ENCODE data around the gene PLCL1. TPM values are rescaled to one million over a fixed set of nuclear protein-coding genes. Genes with fewer than 3 reads are reported as not detected.

Gene PLCL1
- total RNA-seq, 2 donors from 2014 or later, result 0.04 to 0.11 TPM

GRCh38 chr2:198102856-198103255 lies 298.5 kb downstream of the PLCL1 start:
- WGBS, 2 experiments (ENCODE audit: insufficient coverage in 1 of 2, insufficient read length in 1 of 2), result 90 to 100% methylated on average over 1 to 2 of the region's 2 CpGs
- H3K9me3 ChIP-seq (ENCODE audit: control insufficient read depth, low read length), result no peaks in the 10 kb centered on the region
- no peaks in the 10 kb centered on the region for H3K27me3 ChIP-seq (ENCODE audit: control insufficient read depth, insufficient read depth, low read length, poor library complexity, severe bottlenecking)
- no peaks in the 10 kb centered on the region for H3K36me3 ChIP-seq (ENCODE audit: control insufficient read depth, insufficient read depth, low read length)
- no peak overlapping the region for H3K9ac ChIP-seq (ENCODE audit: extremely low read depth, low read length, poor library complexity, severe bottlenecking)
- Mint-ChIP-seq H3K9me3 (no peaks in the 10 kb centered on the region), H3K27me3 (ENCODE audit: insufficient read depth) (no peaks in the 10 kb centered on the region), H3K4me1 (peaks cover 2% of the 10 kb centered on the region), H3K36me3 (ENCODE audit: low read depth) (no peaks in the 10 kb centered on the region), H3K27ac (no peak overlapping the region), H3K4me3 (no peak overlapping the region)
- no peak overlapping the region for H3K4me3 ChIP-seq (ENCODE audit: low read length)
- no peak for TF ChIP-seq CTCF (conservative IDR thresholded peaks at IDR 0.05)
- H3K4me1 ChIP-seq (ENCODE audit: control insufficient read depth, insufficient read depth, low read length), result no peaks in the 10 kb centered on the region
- no peak overlapping the region for H3K27ac ChIP-seq (ENCODE audit: low read depth, low read length)
- no peak for DNase-seq

GRCh38 chr2:198106621-198107385 lies 302.4 kb downstream of the PLCL1 start:
- Histone ChIP-seq H3K4me1 (ENCODE audit: control insufficient read depth, insufficient read depth, low read length) (no peaks in the 10 kb centered on the region), H3K9ac (ENCODE audit: extremely low read depth, low read length, poor library complexity, severe bottlenecking) (no peak overlapping the region), H3K4me3 (ENCODE audit: low read length) (no peak overlapping the region), H3K9me3 (ENCODE audit: control insufficient read depth, low read length) (no peaks in the 10 kb centered on the region), H3K27ac (ENCODE audit: low read depth, low read length) (no peak overlapping the region), H3K36me3 (ENCODE audit: control insufficient read depth, insufficient read depth, low read length) (no peaks in the 10 kb centered on the region), H3K27me3 (ENCODE audit: control insufficient read depth, insufficient read depth, low read length, poor library complexity, severe bottlenecking) (no peaks in the 10 kb centered on the region)
- TF ChIP-seq CTCF (conservative IDR thresholded peaks at IDR 0.05), result no peak
- Mint-ChIP-seq H3K4me1 (no peaks in the 10 kb centered on the region), H3K27me3 (ENCODE audit: insufficient read depth) (no peaks in the 10 kb centered on the region), H3K4me3 (no peak overlapping the region), H3K9me3 (no peaks in the 10 kb centered on the region), H3K36me3 (ENCODE audit: low read depth) (no peaks in the 10 kb centered on the region), H3K27ac (no peak overlapping the region)
- no peak for DNase-seq
- 92 to 93% methylated on average over 4 to 5 of the region's 5 CpGs for WGBS, 2 experiments (ENCODE audit: insufficient coverage in 1 of 2, insufficient read length in 1 of 2)

GRCh38 chr2:198113316-198113715 lies 308.9 kb downstream of the PLCL1 start:
- H3K36me3 Mint-ChIP-seq (ENCODE audit: low read depth), result no peaks in the 10 kb centered on the region
- no peak for TF ChIP-seq CTCF (conservative IDR thresholded peaks at IDR 0.05)
- H3K27ac ChIP-seq (ENCODE audit: low read depth, low read length), result no peak overlapping the region
- WGBS, 2 experiments (ENCODE audit: insufficient coverage in 1 of 2, insufficient read length in 1 of 2), result 95 to 100% methylated on average over 1 to 2 of the region's 2 CpGs
- DNase-seq, result no peak
- no peaks in the 10 kb centered on the region for H3K4me1 Mint-ChIP-seq
- no peak overlapping the region for H3K9ac ChIP-seq (ENCODE audit: extremely low read depth, low read length, poor library complexity, severe bottlenecking)
- H3K27ac Mint-ChIP-seq, result no peak overlapping the region
- H3K27me3 ChIP-seq (ENCODE audit: control insufficient read depth, insufficient read depth, low read length, poor library complexity, severe bottlenecking), result no peaks in the 10 kb centered on the region
- H3K4me1 ChIP-seq (ENCODE audit: control insufficient read depth, insufficient read depth, low read length), result no peaks in the 10 kb centered on the region
- H3K36me3 ChIP-seq (ENCODE audit: control insufficient read depth, insufficient read depth, low read length), result no peaks in the 10 kb centered on the region
- H3K27me3 Mint-ChIP-seq (ENCODE audit: insufficient read depth), result no peaks in the 10 kb centered on the region
- H3K4me3 ChIP-seq (ENCODE audit: low read length), result no peak overlapping the region
- H3K4me3 Mint-ChIP-seq, result no peak overlapping the region
- H3K9me3 ChIP-seq (ENCODE audit: control insufficient read depth, low read length), result no peaks in the 10 kb centered on the region
- no peaks in the 10 kb centered on the region for H3K9me3 Mint-ChIP-seq

All from endodermal cell (in vitro differentiated cells).